ENCODE measurements around the gene ADAMTS18. TPM values are rescaled to one million over a fixed set of nuclear protein-coding genes. Genes with fewer than 3 reads are reported as not detected.
"Not testable (repeated sequence)": the region's sequence is repeated elsewhere in the genome, so short reads cannot be mapped to it uniquely, and the experiment has no call there.

ADAMTS18 gene
- total and polyA plus RNA-seq, 8 donors: 0.55 to 7.0 TPM; not detected in 6

DNA sequence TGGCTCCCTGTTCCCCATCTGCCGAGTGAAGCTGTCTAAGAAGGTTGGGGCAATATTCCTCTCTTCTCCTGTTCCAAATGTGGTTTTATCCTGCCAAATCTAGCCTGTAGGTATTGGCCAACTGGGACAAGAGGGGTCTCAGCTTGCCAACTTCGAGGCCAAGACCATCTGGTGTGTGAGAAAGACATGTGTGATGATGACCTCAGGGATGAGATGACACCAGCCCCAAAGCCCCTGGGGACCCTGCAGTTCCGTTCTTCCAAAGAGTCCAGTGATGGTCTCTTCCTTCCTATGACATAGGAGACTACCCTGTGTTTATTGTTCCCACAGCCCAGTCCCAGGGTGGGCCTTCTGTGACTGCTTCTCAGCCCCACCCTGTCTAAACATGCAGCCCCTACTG lies 34.8 kb upstream of the ADAMTS18 start:
- no peak for DNase-seq
- no peaks in the 10 kb centered on the region for H3K36me3 ChIP-seq
- TF ChIP-seq POLR2A (IDR thresholded peaks at IDR 0.05) (no peak), POLR2AphosphoS5 (IDR thresholded peaks at IDR 0.05) (no peak), EP300 (IDR thresholded peaks at IDR 0.05) (no peak)
- TF ChIP-seq, protein P1, sequence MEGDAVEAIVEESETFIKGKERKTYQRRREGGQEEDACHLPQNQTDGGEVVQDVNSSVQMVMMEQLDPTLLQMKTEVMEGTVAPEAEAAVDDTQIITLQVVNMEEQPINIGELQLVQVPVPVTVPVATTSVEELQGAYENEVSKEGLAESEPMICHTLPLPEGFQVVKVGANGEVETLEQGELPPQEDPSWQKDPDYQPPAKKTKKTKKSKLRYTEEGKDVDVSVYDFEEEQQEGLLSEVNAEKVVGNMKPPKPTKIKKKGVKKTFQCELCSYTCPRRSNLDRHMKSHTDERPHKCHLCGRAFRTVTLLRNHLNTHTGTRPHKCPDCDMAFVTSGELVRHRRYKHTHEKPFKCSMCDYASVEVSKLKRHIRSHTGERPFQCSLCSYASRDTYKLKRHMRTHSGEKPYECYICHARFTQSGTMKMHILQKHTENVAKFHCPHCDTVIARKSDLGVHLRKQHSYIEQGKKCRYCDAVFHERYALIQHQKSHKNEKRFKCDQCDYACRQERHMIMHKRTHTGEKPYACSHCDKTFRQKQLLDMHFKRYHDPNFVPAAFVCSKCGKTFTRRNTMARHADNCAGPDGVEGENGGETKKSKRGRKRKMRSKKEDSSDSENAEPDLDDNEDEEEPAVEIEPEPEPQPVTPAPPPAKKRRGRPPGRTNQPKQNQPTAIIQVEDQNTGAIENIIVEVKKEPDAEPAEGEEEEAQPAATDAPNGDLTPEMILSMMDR (IDR thresholded peaks at IDR 0.05): no peak
- no peaks in the 10 kb centered on the region for H3K9me3 ChIP-seq
- intact Hi-C loops (cut with DNase I; ENCODE audit: low total_unique reads): no loop called here
- peaks cover 0 to 3% (median 0%) of the 10 kb centered on the region in 3 donors for H3K27me3 ChIP-seq
- H3K4me1 ChIP-seq: no peaks in the 10 kb centered on the region
- 57 to 63% (median 61%) methylated on average over 3 of the region's 3 CpGs for WGBS, 5 donors
- no peak overlapping the region for H3K4me3 ChIP-seq
- H3K27ac ChIP-seq: no peak overlapping the region

DNA sequence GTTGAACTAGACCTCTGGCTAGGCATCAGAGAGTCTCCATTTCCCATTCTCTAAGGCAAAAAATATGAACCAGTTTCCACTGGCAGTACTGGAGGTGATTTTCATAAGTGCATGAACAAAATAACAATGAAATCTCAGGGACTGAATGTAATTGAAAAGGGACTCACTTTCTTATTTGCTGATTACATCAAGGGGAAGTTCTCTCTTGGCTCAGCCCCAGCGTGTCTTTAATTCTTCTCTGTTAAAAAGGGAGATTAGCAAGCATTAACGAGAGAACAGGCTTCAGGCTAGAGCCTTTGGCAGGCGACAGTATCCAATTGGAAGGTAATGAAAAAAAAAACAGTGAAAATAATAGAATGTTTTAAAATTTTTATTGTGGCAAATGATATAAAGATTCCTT lies 34.0 kb upstream of the ADAMTS18 start:
- Histone ChIP-seq H3K36me3 (no peaks in the 10 kb centered on the region), H3K4me1 (no peaks in the 10 kb centered on the region), H3K4me3 (no peak overlapping the region), H3K9me3 (no peaks in the 10 kb centered on the region), H3K27ac (no peak overlapping the region), H3K27me3 (peaks cover 0 to 3% (median 0%) of the 10 kb centered on the region in 3 donors)
- intact Hi-C loops (cut with DNase I; ENCODE audit: low total_unique reads): no loop called here
- 29 to 45% (median 33%) methylated on average over 3 of the region's 3 CpGs for WGBS, 5 donors
- no peak for DNase-seq
- TF ChIP-seq POLR2A (IDR thresholded peaks at IDR 0.05) (no peak), POLR2AphosphoS5 (IDR thresholded peaks at IDR 0.05) (no peak), EP300 (IDR thresholded peaks at IDR 0.05) (no peak)
- TF ChIP-seq, protein P1 (IDR thresholded peaks at IDR 0.05): no peak

DNA sequence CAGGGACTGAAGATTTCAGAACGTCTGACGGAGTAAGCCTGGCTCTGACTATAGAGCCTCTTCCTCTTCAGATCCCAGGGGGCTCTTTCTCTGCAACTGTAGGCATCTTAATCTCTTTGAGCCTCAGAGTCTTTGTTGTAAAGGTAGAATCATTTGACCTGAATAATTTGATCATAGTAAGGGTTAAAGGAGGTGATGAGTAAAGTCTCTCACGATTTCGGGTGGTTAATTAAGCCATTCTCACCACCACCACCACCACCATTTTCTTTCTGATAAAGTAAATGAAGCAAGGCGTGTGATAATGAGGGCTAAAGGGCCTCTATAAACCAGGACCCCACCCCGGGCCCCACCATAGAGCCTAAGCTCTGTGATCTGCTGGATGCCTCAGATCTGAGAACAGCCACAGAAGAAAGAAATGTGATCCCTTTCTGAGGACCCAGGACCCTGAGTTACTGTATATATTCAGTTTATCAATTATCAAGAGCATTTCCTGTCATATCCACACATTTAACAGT lies 33.0 kb upstream of the ADAMTS18 start:
- 45 to 62% (median 53%) methylated on average over 6 of the region's 6 CpGs for WGBS, 5 donors

DNA sequence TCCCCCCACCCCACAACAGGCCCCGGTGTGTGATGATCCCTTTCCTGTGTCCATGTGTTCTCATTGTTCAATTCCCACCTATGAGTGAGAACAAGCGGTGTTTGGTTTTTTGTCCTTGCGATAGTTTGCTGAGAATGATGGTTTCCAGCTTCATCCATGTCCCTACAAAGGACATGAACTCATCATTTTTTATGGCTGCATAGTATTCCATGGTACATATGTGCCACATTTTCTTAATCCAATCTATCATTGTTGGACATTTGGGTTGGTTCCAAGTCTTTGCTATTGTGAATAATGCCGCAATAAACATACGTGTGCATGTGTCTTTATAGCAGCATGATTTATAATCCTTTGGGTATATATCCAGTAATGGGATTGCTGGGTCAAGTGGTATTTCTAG lies 28.8 kb upstream of the ADAMTS18 start:
- DNase-seq; H3K27me3 ChIP-seq; intact Hi-C loops (cut with DNase I; ENCODE audit: low total_unique reads); H3K4me3 ChIP-seq; H3K36me3 ChIP-seq; H3K9me3 ChIP-seq; H3K4me1 ChIP-seq; H3K27ac ChIP-seq: not testable (repeated sequence)
- 88 to 98% (median 94%) methylated on average over 3 to 5 of the region's 5 CpGs for WGBS, 5 donors

More for the DNA sequence above, 33.0 kb upstream of the ADAMTS18 start:
- no peak for TF ChIP-seq POLR2AphosphoS5 (IDR thresholded peaks at IDR 0.05)
- TF ChIP-seq, protein P1 (IDR thresholded peaks at IDR 0.05): no peak
- TF ChIP-seq EP300 (IDR thresholded peaks at IDR 0.05): no peak
- TF ChIP-seq POLR2A (IDR thresholded peaks at IDR 0.05): no peak
- H3K9me3 ChIP-seq: no peaks in the 10 kb centered on the region
- no peaks in the 10 kb centered on the region for H3K36me3 ChIP-seq
- H3K4me1 ChIP-seq: no peaks in the 10 kb centered on the region
- H3K4me3 ChIP-seq: no peak overlapping the region
- intact Hi-C loops (cut with DNase I; ENCODE audit: low total_unique reads): no loop called here
- H3K27me3 ChIP-seq: peaks cover 0 to 3% (median 0%) of the 10 kb centered on the region in 3 donors
- no peak for DNase-seq
- no peak overlapping the region for H3K27ac ChIP-seq

DNA sequence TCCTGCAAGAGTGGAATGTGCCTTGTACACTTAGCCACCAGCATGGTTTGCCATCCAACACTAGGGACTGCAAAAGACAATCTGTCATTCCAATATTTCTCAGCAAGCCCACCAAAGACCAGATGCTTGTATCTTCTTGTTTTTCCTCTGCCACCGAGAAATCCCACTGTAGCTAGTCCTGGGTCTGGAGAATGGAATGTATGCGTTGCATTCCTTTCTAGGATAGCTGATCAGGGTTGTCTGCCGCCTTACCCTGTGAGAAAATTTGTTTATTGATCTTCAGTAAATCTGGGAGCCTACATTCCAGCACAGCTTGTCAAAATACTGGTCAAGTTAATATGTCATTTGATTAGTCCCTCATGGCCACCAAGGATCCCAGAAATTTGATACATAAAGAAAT lies 28.1 kb upstream of the ADAMTS18 start:
- Histone ChIP-seq H3K4me3 (no peak overlapping the region), H3K27me3 (peaks cover 0 to 3% (median 0%) of the 10 kb centered on the region in 3 donors), H3K36me3 (no peaks in the 10 kb centered on the region), H3K9me3 (no peaks in the 10 kb centered on the region), H3K27ac (no peak overlapping the region), H3K4me1 (no peaks in the 10 kb centered on the region)
- no peak for DNase-seq
- intact Hi-C loops (cut with DNase I; ENCODE audit: low total_unique reads): no loop called here
- whole genome bisulfite sequencing, 5 donors: 31 to 41% (median 38%) methylated on average over 3 of the region's 3 CpGs
- TF ChIP-seq EP300 (IDR thresholded peaks at IDR 0.05): no peak
- TF ChIP-seq POLR2A (IDR thresholded peaks at IDR 0.05): no peak
- TF ChIP-seq, protein P1 (IDR thresholded peaks at IDR 0.05): no peak
- no peak for TF ChIP-seq POLR2AphosphoS5 (IDR thresholded peaks at IDR 0.05)

Measured in stomach (tissue), 9 donors.